K562 (cell line): ENCODE results near the gene HOXB7. TPM values are rescaled to one million over a fixed set of nuclear protein-coding genes. Genes with fewer than 3 reads are reported as not detected.

Source experiments
- ATAC-seq: fragments of 200-7000 bp; cut with Tn5 transposase; 3 replicates; pipeline ENCODE4 v1.9.1; 2020; ENCODE audit warnings: moderate library complexity
- BruUV-seq: library from RNA; stranded (reverse); fragments of 400-500 nt; replicated peaks from 2 replicates; lab custom pipeline; 2021; lab: Mats Ljungman, UMichigan
- CTCF ChIA-PET: fragments of 300-600 bp; formaldehyde crosslinking; extraction: SDS; loops from one replicate; lab custom pipeline; 2021; ENCODE audit warnings: low intra/inter-chr PET ratio; lab: Yijun Ruan, JAX
- POLR2A ChIA-PET: fragments of 300-600, 350-650 bp; sonication (Branson Sonifier 250); formaldehyde crosslinking; extraction: SDS; loops from one replicate; lab custom pipeline; 2021; ENCODE audit warnings: antibody characterized with exemption, inconsistent platforms; lab: Yijun Ruan, JAX
- DNase-seq, 4 experiments: peaks; one replicate each; pipeline versions ENCODE4 v3.0.0 to v3.0.0-alpha.2; 2011 to 2018; ENCODE audit warnings: low spot score in 3 of 4, mixed read lengths in 3 of 4; ENCODE audit errors: extremely low read depth in 1 of 4
- FAIRE-seq: peaks from 2 replicates; lab custom pipeline; 2011; peaks lifted over from hg19 to GRCh38; lab: Jason Lieb, UNC
- H2AFZ ChIP-seq: 2 replicates; pipeline ENCODE4 v1.6.0; 2011; ENCODE audit warnings: low read depth, low read length, control low read depth, inconsistent platforms
- H3K27ac ChIP-seq: fragments of 200-600 bp; 3 replicates; pipeline ENCODE4 v1.8.0; 2011; ENCODE audit warnings: low read depth, mild to moderate bottlenecking, control low read depth, inconsistent platforms, low read length, moderate library complexity, mixed read lengths; ENCODE audit errors: extremely low read depth
- H3K27me3 ChIP-seq, 2 experiments: fragments of 300-600 bp in 1 of 2; 2 replicates in 1 of 2; 3 replicates in 1 of 2; pipeline versions ENCODE4 v1.6.0 to v1.8.0; 2011; ENCODE audit warnings: inconsistent platforms in 2 of 2, low read length in 2 of 2, mild to moderate bottlenecking in 1 of 2, mixed read lengths in 1 of 2, moderate library complexity in 1 of 2; ENCODE audit not compliant: control insufficient read depth in 2 of 2, insufficient read depth in 2 of 2
- H3K36me3 ChIP-seq: fragments of 300-600 bp; 3 replicates; pipeline ENCODE4 v1.8.0; 2011; ENCODE audit warnings: mild to moderate bottlenecking, low read length, inconsistent platforms; ENCODE audit not compliant: control insufficient read depth, insufficient read depth
- H3K4me1 ChIP-seq, 2 experiments: fragments of 200-600 bp in 1 of 2; replicated peaks in 1 of 2; 2 replicates in 1 of 2; 3 replicates in 1 of 2; pipeline versions ENCODE4 v1.5.1 to v1.8.0; 2011; ENCODE audit warnings: inconsistent platforms in 2 of 2, low read length in 2 of 2, mild to moderate bottlenecking in 1 of 2, mixed read lengths in 1 of 2, moderate library complexity in 1 of 2; ENCODE audit not compliant: control insufficient read depth in 2 of 2, insufficient read depth in 2 of 2
- H3K4me2 ChIP-seq: 2 replicates; pipeline ENCODE4 v1.6.1; 2011; ENCODE audit warnings: low read length, control low read depth, inconsistent platforms, mixed read lengths; ENCODE audit not compliant: insufficient read depth
- H3K4me3 ChIP-seq: fragments of 200-600 bp; sonication (generic), shearing (Covaris generic); 2 replicates; pipeline ENCODE4 v1.5.1; 2016; ENCODE audit warnings: control low read depth, inconsistent platforms
- H3K79me2 ChIP-seq: fragments of 200-600 bp; 3 replicates; pipeline ENCODE4 v1.8.0; 2011; ENCODE audit warnings: low read length, inconsistent platforms; ENCODE audit not compliant: control insufficient read depth, insufficient read depth
- H3K9ac ChIP-seq, 2 experiments: 2 replicates each; pipeline versions ENCODE4 v1.6.0 to v1.6.1; 2011; ENCODE audit warnings: low read depth in 2 of 2, low read length in 2 of 2, control low read depth in 1 of 2, inconsistent platforms in 1 of 2, mild to moderate bottlenecking in 1 of 2, mixed read lengths in 1 of 2; ENCODE audit not compliant: insufficient read depth in 1 of 2
- H3K9me1 ChIP-seq: one replicate; pipeline ENCODE4 v1.6.0; 2011; ENCODE audit warnings: inconsistent platforms, mild to moderate bottlenecking, low read length, moderate library complexity; ENCODE audit not compliant: control insufficient read depth, insufficient read depth
- H3K9me3 ChIP-seq: replicated peaks from 2 replicates; pipeline ENCODE4 v1.5.1; 2011; ENCODE audit warnings: low read depth, low read length, inconsistent platforms; ENCODE audit not compliant: control insufficient read depth, insufficient read depth
- H4K20me1 ChIP-seq: replicated peaks from 2 replicates; pipeline ENCODE4 v1.6.1; 2011; ENCODE audit warnings: low read length, inconsistent platforms, mixed read lengths; ENCODE audit not compliant: control insufficient read depth, insufficient read depth
- ARID2 ChIP-seq: fragments of 450-650 bp; IDR thresholded peaks from 2 replicates; pipeline ENCODE4 v1.6.1; 2017; ENCODE audit warnings: antibody characterized with exemption, mild to moderate bottlenecking
- ATF3 ChIP-seq, 2 experiments: fragments of 450-650 bp in 1 of 2; sonication (generic) in 1 of 2; formaldehyde crosslinking in 1 of 2; IDR thresholded peaks in 1 of 2; conservative IDR thresholded peaks in 1 of 2; 2 replicates each; pipeline versions ENCODE4 v1.6.1 to v1.8.1; 2016 to 2023; ENCODE audit warnings: mild to moderate bottlenecking in 2 of 2, moderate library complexity in 2 of 2, inconsistent platforms in 1 of 2, missing genetic modification reagents in 1 of 2
- CEBPG ChIP-seq, 3 experiments: fragments of 200-800 bp in 1 of 3; sonication (Bioruptor generic) in 1 of 3; sonication (generic) in 1 of 3; formaldehyde crosslinking in 1 of 3; IDR thresholded peaks in 2 of 3; conservative IDR thresholded peaks in 1 of 3; 2 replicates each; pipeline versions ENCODE4 v1.6.1 to v1.8.0; 2016 to 2022; ENCODE audit warnings: missing compliant biosample characterization in 2 of 3, missing genetic modification characterization in 2 of 3, mild to moderate bottlenecking in 1 of 3, missing genetic modification reagents in 1 of 3
- E2F5 ChIP-seq: sonication (generic); formaldehyde crosslinking; IDR thresholded peaks from 2 replicates; pipeline ENCODE4 v1.8.0; 2022; ENCODE audit warnings: mild to moderate bottlenecking, missing genetic modification reagents
- EGR1 ChIP-seq: fragments of 450-650 bp; conservative IDR thresholded peaks from 2 replicates; pipeline ENCODE4 v1.6.1; 2017; ENCODE audit warnings: mild to moderate bottlenecking
- FOXA3 ChIP-seq, 2 experiments: fragments of 450-650 bp in 1 of 2; sonication (generic) in 1 of 2; formaldehyde crosslinking; IDR thresholded peaks in 1 of 2; conservative IDR thresholded peaks in 1 of 2; 2 replicates each; pipeline versions ENCODE4 v1.4.0 to v1.8.0; 2020 to 2022; ENCODE audit warnings: mild to moderate bottlenecking in 2 of 2, missing genetic modification reagents in 1 of 2
- MAFF ChIP-seq: IDR thresholded peaks from 2 replicates; pipeline ENCODE4 v1.6.1; 2012; ENCODE audit warnings: low read length, improper control_type of control experiment
- MAFG ChIP-seq: fragments of 450-650 bp; conservative IDR thresholded peaks from 2 replicates; pipeline ENCODE4 v1.6.1; 2016; ENCODE audit warnings: missing genetic modification characterization, missing compliant biosample characterization
- MYC ChIP-seq, 2 experiments: fragments of 250-450 bp in 1 of 2; sonication (Bioruptor Pico) in 1 of 2; IDR thresholded peaks; 2 replicates each; pipeline versions ENCODE4 v1.5.1 to v1.6.1; 2012 to 2021; ENCODE audit warnings: low read depth in 2 of 2, borderline replicate concordance in 1 of 2, improper control_type of control experiment in 1 of 2, low read length in 1 of 2, mild to moderate bottlenecking in 1 of 2, moderate library complexity in 1 of 2
- NFYB ChIP-seq: IDR thresholded peaks from 2 replicates; pipeline ENCODE4 v1.6.1; 2011; ENCODE audit warnings: mild to moderate bottlenecking, moderate library complexity; ENCODE audit not compliant: insufficient read length; ENCODE audit errors: extremely low read depth
- SETDB1 ChIP-seq: IDR thresholded peaks from one replicate; pipeline ENCODE4 v1.6.1; 2012; ENCODE audit warnings: low read length, control low read depth, inconsistent platforms
- TRIM25 ChIP-seq: fragments of 450-650 bp; IDR thresholded peaks from 2 replicates; pipeline ENCODE4 v1.7.0; 2016; ENCODE audit warnings: borderline replicate concordance
- U2AF1 ChIP-seq: fragments of 200-400 bp; formaldehyde crosslinking; optimal IDR thresholded peaks from 2 replicates; pipeline ENCODE3; 2017; ENCODE audit warnings: mild to moderate bottlenecking, low read depth, low read length, moderate library complexity
- ZNF121 ChIP-seq: sonication (generic); formaldehyde crosslinking; conservative IDR thresholded peaks from 2 replicates; pipeline ENCODE4 v1.8.0; 2022; ENCODE audit warnings: missing genetic modification reagents
- ZNF316 ChIP-seq: fragments of 450-650 bp; IDR thresholded peaks from 2 replicates; pipeline ENCODE4 v1.6.1; 2016
- ZNF512 ChIP-seq: IDR thresholded peaks from 2 replicates; pipeline ENCODE4 v1.6.1; 2016; ENCODE audit warnings: missing genetic modification characterization, missing compliant biosample characterization
- in situ Hi-C: fragments of 300-500 bp; cut with MboI; formaldehyde crosslinking; loops from 4 replicates; pipeline ENCODE4 v1.15.0; 2018; ENCODE audit warnings: inconsistent platforms, mixed read lengths
- intact Hi-C: fragments of 100-400 bp; cut with micrococcal nuclease; formaldehyde crosslinking; loops from 2 replicates; pipeline ENCODE4 v1.14.2; 2022
- polyA plus RNA-seq, 8 experiments: library from polyadenylated mRNA; depleted of rRNA in 4 of 8; stranded (reverse) in 5 of 8; unstranded in 3 of 8; fragments of >200 nt; fragmentation: Nextera tagmentation in 2 of 8; fragmentation: Illumina TruSeq in 1 of 8; extraction: Ambion mirVana in 2 of 8; extraction: Trizol in 1 of 8; gene quantifications; 2 replicates each; pipeline versions ENCODE4 v1.2.1 to v1.2.3, GENCODE V29; 2011 to 2014; ENCODE audit warnings: inconsistent platforms in 1 of 8, missing spikeins in 1 of 8
- total RNA-seq, 7 experiments: library from RNA; depleted of rRNA in 6 of 7; stranded (reverse); fragments of >200 nt in 6 of 7; fragmentation: Illumina TruSeq in 2 of 7; extraction: Trizol in 2 of 7; gene quantifications; 2 replicates each; pipeline versions ENCODE4 v1.2.1 to v1.2.3, GENCODE V29; 2011 to 2021; ENCODE audit warnings: low replicate concordance in 1 of 7

Gene HOXB7
- total and polyA plus RNA-seq, 9 of the 15 experiments (the other 6 are each of a cell fraction or from before 2014, with no cell fraction given) = 5.5 to 16.7 (median 8.3) TPM

- Histone ChIP-seq H4K20me1 (no peaks in the 10 kb centered on the region), H3K79me2 (peaks cover 26% of the 10 kb centered on the region), H3K9ac (peak overlapping the region; percentile 80 to 94; a peak in 3 of 4 replicates), H3K4me1 (peaks cover 26 to 55% of the 10 kb centered on the region in 2 experiments), H3K36me3 (peaks cover 12% of the 10 kb centered on the region; the same call in 1 of the 3 replicates), H3K4me2 (peak overlapping the region; percentile 71), H3K9me1 (no peaks in the 10 kb centered on the region), H3K27ac (peak overlapping the region; percentile 86), H2AFZ (0 out of 2 replicates have a peak overlapping the region, but pooled peaks have one; percentile 4), H3K27me3 (no peaks in the 10 kb centered on the region), H3K4me3 (no peak overlapping the region), H3K9me3 (no peaks in the 10 kb centered on the region)
- BruUV-seq = no TSS peak
- DNase-seq (peak in 1 of 4 experiments; percentile 66), ATAC-seq (peak; percentile 31), FAIRE-seq (peak; percentile 82)
- ChIA-PET POLR2A (interaction anchor here (0.6 to 1.6 kb wide), 6 partner anchors 10 to 1667 kb away, joined by 3 to 5 read pairs (median 3); no protein-coding TSS in a partner anchor), CTCF (no interaction called here)
- in situ Hi-C loops (no loop called here), intact Hi-C loops (no loop called here)
- TF ChIP-seq U2AF1 (no peak), SETDB1 (no peak), NFYB (no peak), CEBPG (CRISPR knock-in tag; IDR thresholded peaks at IDR 0.05) (no peak), CEBPG (tag; conservative IDR thresholded peaks at IDR 0.05 in 1 of 2, IDR thresholded peaks at IDR 0.05 in 1 of 2) (no peak), MAFF (peak; percentile 25; the same call in 1 of the 2 replicates), MAFG (tag) (peak; percentile 75), FOXA3 (CRISPR knock-in tag; conservative IDR thresholded peaks at IDR 0.05 in 1 of 2, IDR thresholded peaks at IDR 0.05 in 1 of 2) (no peak), ZNF316 (peak; percentile 94), E2F5 (CRISPR knock-in tag) (no peak), EGR1 (no peak), ZNF121 (CRISPR knock-in tag) (no peak), ARID2 (no peak), MYC (IDR thresholded peaks at IDR 0.05; ENCODE audit: low read depth, low read length) (no peak), MYC (CRISPR knock-in tag; IDR thresholded peaks at IDR 0.05; ENCODE audit: borderline replicate concordance, low read depth) (no peak), ATF3 (IDR thresholded peaks at IDR 0.05) (0 out of 2 replicates have a peak, but pooled peaks have one; percentile 15), ATF3 (CRISPR knock-in tag; conservative IDR thresholded peaks at IDR 0.05) (no peak), ZNF512 (no peak), TRIM25 (no peak)
Measured at GRCh38 chr17:48609033-48609432, 1.8 kb downstream of the HOXB7 start.
